ENCODE data around the gene ADCK1. TPM values are rescaled to one million over a fixed set of nuclear protein-coding genes. Genes with fewer than 3 reads are reported as not detected.
A peak's percentile ranks its signal among the peaks of the same experiment; 100 is the strongest.

Gene ADCK1
- total and polyA plus RNA-seq, 2 experiments from 2014 or later: 6.7 to 11.2 TPM

DNA sequence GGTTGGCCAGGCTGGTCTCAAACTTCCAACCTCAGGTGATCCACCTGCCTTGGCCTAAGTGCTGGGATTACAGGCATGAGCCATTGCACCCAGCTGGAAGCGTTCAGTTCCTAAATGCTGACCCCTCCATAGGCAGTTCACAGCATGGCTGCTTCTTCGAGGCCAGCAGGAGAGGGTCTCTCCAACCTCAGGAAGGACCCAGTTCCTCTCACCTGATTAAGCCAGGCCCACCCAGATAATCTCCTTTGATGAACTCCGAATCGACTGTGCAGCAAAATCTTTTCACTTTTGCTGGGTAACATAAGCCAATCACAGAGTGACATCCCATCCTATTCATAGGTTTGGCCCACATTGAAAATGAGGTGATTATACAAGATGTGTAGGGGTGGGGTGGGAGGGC, 165.1 kb downstream of the ADCK1 start:
- H3K9me3 Mint-ChIP-seq: peaks cover under 1% of the 10 kb centered on the region; the same call in 1 of the 3 replicates
- no peaks in the 10 kb centered on the region for H3F3A ChIP-seq (replicated peaks; ENCODE audit: low read depth)
- TF ChIP-seq EZH2 (IDR thresholded peaks at IDR 0.05; ENCODE audit: low read depth, unreplicated experiment): no peak
- no peak for TF ChIP-seq JUNB (IDR thresholded peaks at IDR 0.05; ENCODE audit: unreplicated experiment)
- H4K20me1 ChIP-seq (replicated peaks; ENCODE audit: insufficient read depth): no peaks in the 10 kb centered on the region
- no peak overlapping the region for H3K27ac ChIP-seq (ENCODE audit: low read depth)
- DNase-seq (ENCODE audit: low spot score) (no peak), ATAC-seq (no peak)
- H2AFZ ChIP-seq: no peak overlapping the region
- H3K27me3 Mint-ChIP-seq (ENCODE audit: insufficient read depth, low read depth, poor library complexity): peaks cover 9% of the 10 kb centered on the region
- no peak overlapping the region for H3K4me2 ChIP-seq
- no peak overlapping the region for H3K27ac Mint-ChIP-seq
- no peaks in the 10 kb centered on the region for H3K4me1 ChIP-seq (ENCODE audit: insufficient read depth)
- no peak overlapping the region for H3K4me3 ChIP-seq
- no peaks in the 10 kb centered on the region for H3K36me3 Mint-ChIP-seq (ENCODE audit: low read depth)
- H3K27me3 ChIP-seq (ENCODE audit: insufficient read depth): peaks cover 18% of the 10 kb centered on the region; the same call in 1 of the 2 replicates
- no peaks in the 10 kb centered on the region for H3K79me2 ChIP-seq (replicated peaks; ENCODE audit: insufficient read depth)
- H3K4me1 Mint-ChIP-seq: peaks cover 3% of the 10 kb centered on the region; the same call in 2 of the 3 replicates
- no peaks in the 10 kb centered on the region for H3K36me3 ChIP-seq (ENCODE audit: insufficient read depth)
- no peak overlapping the region for H3K4me3 Mint-ChIP-seq
- no peaks in the 10 kb centered on the region; the same call in 1 of the 2 replicates for H3K9me2 ChIP-seq (ENCODE audit: insufficient read depth)

GRCh38 chr14:77965919-77966435, 166.1 kb downstream of the ADCK1 start:
- peaks cover 3% of the 10 kb centered on the region; the same call in 2 of the 3 replicates for H3K4me1 Mint-ChIP-seq
- Histone ChIP-seq H3F3A (replicated peaks; ENCODE audit: low read depth) (no peaks in the 10 kb centered on the region), H3K27me3 (ENCODE audit: insufficient read depth) (peaks cover 18% of the 10 kb centered on the region; the same call in 1 of the 2 replicates), H3K4me1 (ENCODE audit: insufficient read depth) (no peaks in the 10 kb centered on the region), H2AFZ (peak overlapping the region; percentile 77), H4K20me1 (replicated peaks; ENCODE audit: insufficient read depth) (no peaks in the 10 kb centered on the region), H3K79me2 (replicated peaks; ENCODE audit: insufficient read depth) (no peaks in the 10 kb centered on the region), H3K36me3 (ENCODE audit: insufficient read depth) (no peaks in the 10 kb centered on the region), H3K27ac (ENCODE audit: low read depth) (no peak overlapping the region), H3K9me2 (ENCODE audit: insufficient read depth) (no peaks in the 10 kb centered on the region; the same call in 1 of the 2 replicates), H3K4me2 (peak overlapping the region; percentile 74), H3K4me3 (peak overlapping the region; percentile 58)
- DNase-seq (ENCODE audit: low spot score) (peak; percentile 77), ATAC-seq (peak; percentile 95)
- H3K9me3 Mint-ChIP-seq: no peaks in the 10 kb centered on the region
- H3K27ac Mint-ChIP-seq: no peak overlapping the region
- no peak for TF ChIP-seq NANOG (IDR thresholded peaks at IDR 0.05; ENCODE audit: borderline replicate concordance)
- no peak for TF ChIP-seq ZNF331 (CRISPR knock-in tag; IDR thresholded peaks at IDR 0.05; ENCODE audit: low read depth)
- H3K36me3 Mint-ChIP-seq (ENCODE audit: low read depth): no peaks in the 10 kb centered on the region
- H3K27me3 Mint-ChIP-seq (ENCODE audit: insufficient read depth, low read depth, poor library complexity): peaks cover 9% of the 10 kb centered on the region
- peak overlapping the region; percentile 69 for H3K4me3 Mint-ChIP-seq

DNA sequence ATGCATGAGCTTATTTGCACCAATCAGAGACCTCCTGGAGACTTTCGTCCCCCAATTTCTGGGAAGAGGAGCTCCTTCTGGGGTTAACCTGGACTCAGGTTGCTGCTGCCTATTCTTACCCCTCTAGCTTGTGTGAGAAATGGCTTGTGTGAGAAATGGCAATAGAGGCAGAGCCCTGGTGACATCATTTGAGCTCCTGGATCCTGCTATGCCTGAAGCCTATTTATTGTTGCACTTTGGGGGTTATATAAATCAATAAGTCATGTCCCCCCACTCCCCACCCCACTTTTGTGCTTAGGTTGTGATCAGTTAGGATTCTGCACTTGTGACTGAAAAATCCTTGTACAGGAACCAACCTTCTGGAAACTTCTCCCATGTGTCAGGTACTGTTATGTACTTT, 167.2 kb downstream of the ADCK1 start:
- H3K4me2 ChIP-seq: no peak overlapping the region
- no peak overlapping the region for H3K4me3 Mint-ChIP-seq
- H3K9me2 ChIP-seq (ENCODE audit: insufficient read depth): no peaks in the 10 kb centered on the region; the same call in 1 of the 2 replicates
- no peak overlapping the region for H3K27ac Mint-ChIP-seq
- ATAC-seq: no peak
- peaks cover 18% of the 10 kb centered on the region; the same call in 1 of the 2 replicates for H3K27me3 ChIP-seq (ENCODE audit: insufficient read depth)
- no peaks in the 10 kb centered on the region for H4K20me1 ChIP-seq (replicated peaks; ENCODE audit: insufficient read depth)
- no peaks in the 10 kb centered on the region for H3F3A ChIP-seq (replicated peaks; ENCODE audit: low read depth)
- DNase-seq (ENCODE audit: low spot score): no peak
- H3K9me3 Mint-ChIP-seq: no peaks in the 10 kb centered on the region
- H2AFZ ChIP-seq: no peak overlapping the region
- H3K27me3 Mint-ChIP-seq (ENCODE audit: insufficient read depth, low read depth, poor library complexity): peaks cover 9% of the 10 kb centered on the region
- H3K79me2 ChIP-seq (replicated peaks; ENCODE audit: insufficient read depth): no peaks in the 10 kb centered on the region
- H3K36me3 ChIP-seq (ENCODE audit: insufficient read depth): no peaks in the 10 kb centered on the region
- no peak overlapping the region for H3K4me3 ChIP-seq
- H3K4me1 ChIP-seq (ENCODE audit: insufficient read depth): no peaks in the 10 kb centered on the region
- no peaks in the 10 kb centered on the region for H3K36me3 Mint-ChIP-seq (ENCODE audit: low read depth)
- H3K27ac ChIP-seq (ENCODE audit: low read depth): no peak overlapping the region
- peaks cover 3% of the 10 kb centered on the region; the same call in 2 of the 3 replicates for H3K4me1 Mint-ChIP-seq
- TF ChIP-seq EZH2phosphoT487 (IDR thresholded peaks at IDR 0.05; ENCODE audit: unreplicated experiment): no peak
- TF ChIP-seq CREB1 (CRISPR knock-in tag; IDR thresholded peaks at IDR 0.05; ENCODE audit: low read depth): no peak
- no peak for TF ChIP-seq ETS1 (IDR thresholded peaks at IDR 0.05)
- TF ChIP-seq STAT1 (IDR thresholded peaks at IDR 0.05; ENCODE audit: unreplicated experiment): no peak
- TF ChIP-seq ZNF114 (CRISPR knock-in tag; IDR thresholded peaks at IDR 0.05): no peak
- TF ChIP-seq ZNF331 (CRISPR knock-in tag; IDR thresholded peaks at IDR 0.05; ENCODE audit: low read depth): no peak
- no peak for TF ChIP-seq REST (IDR thresholded peaks at IDR 0.05; ENCODE audit: unreplicated experiment)
